Measurements from ENCODE around the gene SDHAF2. TPM values are rescaled to one million over a fixed set of nuclear protein-coding genes. Genes with fewer than 3 reads are reported as not detected.

The SDHAF2 gene
- total and polyA plus RNA-seq, 11 donors, result 25.7 to 124 (median 34.5) TPM

GRCh38 chr11:61468002-61468401 lies 38.1 kb downstream of the SDHAF2 start:
- no peak overlapping the region for H3K4me3 ChIP-seq
- DNase-seq, result peak; percentile 43 to 79 (median 51)
- H3K9me3 ChIP-seq, result no peaks in the 10 kb centered on the region
- H3K36me3 ChIP-seq, result peaks cover 0 to 34% (median 12%) of the 10 kb centered on the region in 9 donors
- H3K27ac ChIP-seq, result peak overlapping the region in 4 of 12 donors; percentile 32 to 58 (median 40)
- 70 to 83% (median 76%) methylated on average over 7 of the region's 7 CpGs for WGBS, 4 donors
- peak in 2 of 4 donors; percentile 31 to 38 for ATAC-seq
- TF ChIP-seq CTCF (IDR thresholded peaks at IDR 0.05), result no peak
- no peak for TF ChIP-seq POLR2A (IDR thresholded peaks at IDR 0.05)
- H3K4me1 ChIP-seq, result peaks cover 0 to 15% (median 3%) of the 10 kb centered on the region in 12 donors
- H3K27me3 ChIP-seq, result no peaks in the 10 kb centered on the region
- intact Hi-C loops (cut with DNase I), result no loop called here

GRCh38 chr11:61472282-61472681 lies 42.4 kb downstream of the SDHAF2 start:
- H3K4me3 ChIP-seq, result no peak overlapping the region
- intact Hi-C loops (cut with DNase I), result loop anchor here in 1 of 10 donors (10.0 kb wide), 2 partner anchors 103 to 263 kb away; no protein-coding TSS in a partner anchor
- peak; percentile 55 to 79 (median 71) for ATAC-seq
- H3K27ac ChIP-seq, result peak overlapping the region in 11 of 12 donors; percentile 60 to 92 (median 77)
- no peaks in the 10 kb centered on the region for H3K27me3 ChIP-seq
- H3K36me3 ChIP-seq, result peaks cover 0 to 27% (median 12%) of the 10 kb centered on the region in 9 donors
- WGBS, 4 donors, result 56 to 63% (median 62%) methylated on average over 5 of the region's 5 CpGs
- peaks cover 0 to 23% (median 5%) of the 10 kb centered on the region in 12 donors for H3K4me1 ChIP-seq
- TF ChIP-seq CTCF (IDR thresholded peaks at IDR 0.05) (no peak), POLR2A (IDR thresholded peaks at IDR 0.05) (no peak)
- DNase-seq, result peak in 4 of 5 donors; percentile 58 to 86 (median 68)
- peaks cover 0 to 7% (median 0%) of the 10 kb centered on the region in 12 donors for H3K9me3 ChIP-seq

- Histone ChIP-seq H3K36me3 (peaks cover 0 to 25% (median 12%) of the 10 kb centered on the region in 9 donors), H3K4me3 (no peak overlapping the region), H3K9me3 (peaks cover 0 to 7% (median 0%) of the 10 kb centered on the region in 12 donors), H3K27ac (peak overlapping the region in 11 of 12 donors; percentile 60 to 92 (median 77)), H3K4me1 (peaks cover 0 to 29% (median 11%) of the 10 kb centered on the region in 12 donors), H3K27me3 (no peaks in the 10 kb centered on the region)
- ATAC-seq, result peak in 3 of 4 donors; percentile 21 to 62 (median 62)
- intact Hi-C loops (cut with DNase I), result loop anchor here in 1 of 10 donors (10.0 kb wide), 2 partner anchors 102 to 262 kb away; no protein-coding TSS in a partner anchor
- 63 to 73% (median 65%) methylated on average over 5 of the region's 5 CpGs for WGBS, 4 donors
- TF ChIP-seq CTCF (IDR thresholded peaks at IDR 0.05) (no peak), POLR2A (IDR thresholded peaks at IDR 0.05) (no peak)
- DNase-seq, result peak in 4 of 5 donors; percentile 41 to 68 (median 50)
Observed at GRCh38 chr11:61472868-61473267, 42.9 kb downstream of the SDHAF2 start.

- peaks cover 0 to 33% (median 13%) of the 10 kb centered on the region in 12 donors for H3K4me1 ChIP-seq
- TF ChIP-seq CTCF (IDR thresholded peaks at IDR 0.05) (no peak), POLR2A (IDR thresholded peaks at IDR 0.05) (no peak)
- peak overlapping the region in 9 of 12 donors; percentile 2 to 92 (median 72) for H3K27ac ChIP-seq
- H3K4me3 ChIP-seq, result no peak overlapping the region
- ATAC-seq (no peak), DNase-seq (no peak)
- H3K9me3 ChIP-seq, result peaks cover 0 to 7% (median 0%) of the 10 kb centered on the region in 12 donors
- intact Hi-C loops (cut with DNase I), result loop anchor here in 1 of 10 donors (10.0 kb wide), 2 partner anchors 101 to 261 kb away; no protein-coding TSS in a partner anchor
- 82 to 93% (median 87%) methylated on average over 3 of the region's 3 CpGs for WGBS, 4 donors
- no peaks in the 10 kb centered on the region for H3K27me3 ChIP-seq
- H3K36me3 ChIP-seq, result peaks cover 0 to 21% (median 11%) of the 10 kb centered on the region in 9 donors
Observed at GRCh38 chr11:61473370-61474012, 43.6 kb downstream of the SDHAF2 start.

Data from heart left ventricle (tissue), 16 donors.